Measurements from ENCODE around the gene C1orf53.
"Not testable (repeated sequence)": the region's sequence is repeated elsewhere in the genome, so short reads cannot be mapped to it uniquely, and the experiment has no call there.

Gene C1orf53

GRCh38 chr1:197937892-197938291 lies 35.5 kb downstream of the C1orf53 start:
- no peak for DNase-seq
- no peak overlapping the region for H3K9ac ChIP-seq (ENCODE audit: low read depth, low read length)
- H2AFZ ChIP-seq (ENCODE audit: low read depth, low read length): no peak overlapping the region
- TF ChIP-seq, protein P1, sequence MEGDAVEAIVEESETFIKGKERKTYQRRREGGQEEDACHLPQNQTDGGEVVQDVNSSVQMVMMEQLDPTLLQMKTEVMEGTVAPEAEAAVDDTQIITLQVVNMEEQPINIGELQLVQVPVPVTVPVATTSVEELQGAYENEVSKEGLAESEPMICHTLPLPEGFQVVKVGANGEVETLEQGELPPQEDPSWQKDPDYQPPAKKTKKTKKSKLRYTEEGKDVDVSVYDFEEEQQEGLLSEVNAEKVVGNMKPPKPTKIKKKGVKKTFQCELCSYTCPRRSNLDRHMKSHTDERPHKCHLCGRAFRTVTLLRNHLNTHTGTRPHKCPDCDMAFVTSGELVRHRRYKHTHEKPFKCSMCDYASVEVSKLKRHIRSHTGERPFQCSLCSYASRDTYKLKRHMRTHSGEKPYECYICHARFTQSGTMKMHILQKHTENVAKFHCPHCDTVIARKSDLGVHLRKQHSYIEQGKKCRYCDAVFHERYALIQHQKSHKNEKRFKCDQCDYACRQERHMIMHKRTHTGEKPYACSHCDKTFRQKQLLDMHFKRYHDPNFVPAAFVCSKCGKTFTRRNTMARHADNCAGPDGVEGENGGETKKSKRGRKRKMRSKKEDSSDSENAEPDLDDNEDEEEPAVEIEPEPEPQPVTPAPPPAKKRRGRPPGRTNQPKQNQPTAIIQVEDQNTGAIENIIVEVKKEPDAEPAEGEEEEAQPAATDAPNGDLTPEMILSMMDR (IDR thresholded peaks at IDR 0.05; ENCODE audit: borderline replicate concordance, extremely low read depth, low read length, poor library complexity, severe bottlenecking): no peak
- no peak for TF ChIP-seq EZH2 (IDR thresholded peaks at IDR 0.05; ENCODE audit: borderline replicate concordance, low read depth, low read length, severe bottlenecking)
- H3K4me3 ChIP-seq (ENCODE audit: low read depth in 1 of 2, low read length in 2 of 2): no peak overlapping the region
- no peaks in the 10 kb centered on the region for H3K36me3 ChIP-seq (ENCODE audit: insufficient read depth, low read length)
- H3K9me3 ChIP-seq (ENCODE audit: insufficient read depth, low read length, severe bottlenecking): no peaks in the 10 kb centered on the region
- ATAC-seq (ENCODE audit: insufficient read depth, low read depth): no peak
- no peaks in the 10 kb centered on the region for H3K79me2 ChIP-seq (ENCODE audit: insufficient read depth, low read length)
- no peak overlapping the region for H3K4me2 ChIP-seq (ENCODE audit: insufficient read depth, low read length)
- no peak overlapping the region for H3K27ac ChIP-seq (ENCODE audit: low read length)
- H4K20me1 ChIP-seq (ENCODE audit: insufficient read depth, low read length): no peaks in the 10 kb centered on the region
- H3K4me1 ChIP-seq (ENCODE audit: insufficient read depth, low read length): 0 out of 2 replicates have a peak, but pooled peaks cover 4% of the 10 kb centered on the region
- H3K27me3 ChIP-seq (ENCODE audit: insufficient read depth, low read length, poor library complexity): no peaks in the 10 kb centered on the region

DNA sequence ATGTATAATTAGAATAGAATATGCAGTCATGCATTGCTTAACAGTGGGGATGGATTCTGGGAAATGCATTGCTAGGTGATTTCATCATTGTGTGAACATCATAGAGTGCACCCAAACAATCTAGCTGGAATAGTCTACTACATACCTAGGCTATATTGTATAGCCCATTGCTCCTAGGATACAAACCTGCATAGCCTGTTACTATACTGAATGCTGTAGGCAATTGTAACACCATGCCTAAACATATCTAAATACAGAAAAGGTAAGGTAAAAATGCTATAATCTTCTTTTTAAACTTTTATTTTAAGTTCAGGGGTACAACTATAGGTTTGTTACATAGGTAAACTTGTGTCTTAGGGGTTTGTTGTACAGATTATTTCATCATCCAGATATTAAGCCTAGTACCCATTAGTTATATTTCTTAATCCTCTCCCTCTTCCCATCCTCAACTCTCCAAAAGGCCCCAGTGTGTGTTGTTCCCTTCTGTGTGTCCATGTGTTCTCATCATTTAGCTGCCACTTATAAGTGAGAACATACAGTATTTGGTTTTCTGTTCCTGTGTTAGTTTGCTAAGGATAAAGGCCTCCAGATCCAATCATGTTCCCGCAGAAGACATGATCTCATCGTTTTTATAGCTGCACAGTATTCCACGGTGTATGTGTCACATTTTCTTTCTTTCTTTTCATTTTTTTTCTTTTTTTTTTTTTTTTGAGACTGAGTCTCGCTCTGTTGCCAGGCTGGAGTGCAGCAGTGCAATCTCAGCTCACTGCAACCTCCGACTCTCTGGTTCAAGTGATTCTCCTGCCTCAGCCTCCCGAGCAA lies 36.9 kb downstream of the C1orf53 start:
- H3K4me3 ChIP-seq (ENCODE audit: low read depth in 1 of 2, low read length in 2 of 2); H3K4me1 ChIP-seq (ENCODE audit: insufficient read depth, low read length); H3K9me3 ChIP-seq (ENCODE audit: insufficient read depth, low read length, severe bottlenecking); H3K27me3 ChIP-seq (ENCODE audit: insufficient read depth, low read length, poor library complexity); H3K9ac ChIP-seq (ENCODE audit: low read depth, low read length); H3K79me2 ChIP-seq (ENCODE audit: insufficient read depth, low read length); H3K36me3 ChIP-seq (ENCODE audit: insufficient read depth, low read length); H3K27ac ChIP-seq (ENCODE audit: low read length); H2AFZ ChIP-seq (ENCODE audit: low read depth, low read length); H3K4me2 ChIP-seq (ENCODE audit: insufficient read depth, low read length); H4K20me1 ChIP-seq (ENCODE audit: insufficient read depth, low read length); ATAC-seq (ENCODE audit: insufficient read depth, low read depth); DNase-seq: not testable (repeated sequence)

DNA sequence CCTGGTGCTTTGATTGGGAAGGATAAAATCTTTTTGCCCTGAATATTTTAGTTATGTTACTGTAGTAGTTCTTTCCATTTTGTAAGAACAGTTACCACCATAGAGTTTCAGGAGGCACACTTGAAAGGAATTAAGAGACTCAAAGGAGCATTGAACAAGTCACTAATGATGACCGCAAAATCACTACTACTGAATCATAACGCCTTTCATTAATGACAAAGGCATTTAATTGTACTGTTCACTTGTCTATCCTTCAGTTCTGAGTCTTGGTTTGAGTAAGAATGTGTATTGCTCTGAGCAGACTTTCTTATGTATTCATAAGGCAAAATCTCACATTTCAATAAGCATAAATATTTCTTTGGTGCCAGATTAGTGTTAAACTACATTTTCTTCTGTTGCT lies 39.6 kb downstream of the C1orf53 start:
- Histone ChIP-seq H3K27ac (ENCODE audit: low read length) (no peak overlapping the region), H3K4me2 (ENCODE audit: insufficient read depth, low read length) (no peak overlapping the region), H3K9ac (ENCODE audit: low read depth, low read length) (no peak overlapping the region), H4K20me1 (ENCODE audit: insufficient read depth, low read length) (no peaks in the 10 kb centered on the region), H2AFZ (ENCODE audit: low read depth, low read length) (no peak overlapping the region), H3K4me1 (ENCODE audit: insufficient read depth, low read length) (no peaks in the 10 kb centered on the region), H3K36me3 (ENCODE audit: insufficient read depth, low read length) (no peaks in the 10 kb centered on the region), H3K79me2 (ENCODE audit: insufficient read depth, low read length) (no peaks in the 10 kb centered on the region), H3K27me3 (ENCODE audit: insufficient read depth, low read length, poor library complexity) (no peaks in the 10 kb centered on the region), H3K9me3 (ENCODE audit: insufficient read depth, low read length, severe bottlenecking) (no peaks in the 10 kb centered on the region), H3K4me3 (ENCODE audit: low read depth in 1 of 2, low read length in 2 of 2) (no peak overlapping the region)
- TF ChIP-seq EZH2 (IDR thresholded peaks at IDR 0.05; ENCODE audit: borderline replicate concordance, low read depth, low read length, severe bottlenecking): no peak
- TF ChIP-seq, protein P1 (IDR thresholded peaks at IDR 0.05; ENCODE audit: borderline replicate concordance, extremely low read depth, low read length, poor library complexity, severe bottlenecking): no peak
- DNase-seq: no peak
- no peak for ATAC-seq (ENCODE audit: insufficient read depth, low read depth)

- DNase-seq (no peak), ATAC-seq (ENCODE audit: insufficient read depth, low read depth) (no peak)
- no peak overlapping the region for H3K9ac ChIP-seq (ENCODE audit: low read depth, low read length)
- TF ChIP-seq, protein P1 (IDR thresholded peaks at IDR 0.05; ENCODE audit: borderline replicate concordance, extremely low read depth, low read length, poor library complexity, severe bottlenecking): no peak
- TF ChIP-seq EZH2 (IDR thresholded peaks at IDR 0.05; ENCODE audit: borderline replicate concordance, low read depth, low read length, severe bottlenecking): no peak
- H3K36me3 ChIP-seq (ENCODE audit: insufficient read depth, low read length): no peaks in the 10 kb centered on the region
- no peaks in the 10 kb centered on the region for H3K79me2 ChIP-seq (ENCODE audit: insufficient read depth, low read length)
- H3K27me3 ChIP-seq (ENCODE audit: insufficient read depth, low read length, poor library complexity): no peaks in the 10 kb centered on the region
- H3K27ac ChIP-seq (ENCODE audit: low read length): no peak overlapping the region
- H3K4me3 ChIP-seq (ENCODE audit: low read depth in 1 of 2, low read length in 2 of 2): no peak overlapping the region
- peak overlapping the region; percentile 2; the same call in 1 of the 2 replicates for H2AFZ ChIP-seq (ENCODE audit: low read depth, low read length)
- H3K4me2 ChIP-seq (ENCODE audit: insufficient read depth, low read length): no peak overlapping the region
- H3K9me3 ChIP-seq (ENCODE audit: insufficient read depth, low read length, severe bottlenecking): no peaks in the 10 kb centered on the region
- peaks cover 15% of the 10 kb centered on the region for H3K4me1 ChIP-seq (ENCODE audit: insufficient read depth, low read length)
- no peaks in the 10 kb centered on the region for H4K20me1 ChIP-seq (ENCODE audit: insufficient read depth, low read length)
Observed at GRCh38 chr1:197944485-197944884, 42.1 kb downstream of the C1orf53 start.

Data from DND-41 (cell line).